Adrenal gland (tissue), 12 donors: ENCODE data around the gene TROAP. TPM values are rescaled to one million over a fixed set of nuclear protein-coding genes. Genes with fewer than 3 reads are reported as not detected.
"Not testable (repeated sequence)": the region's sequence is repeated elsewhere in the genome, so short reads cannot be mapped to it uniquely, and the experiment has no call there.

Source experiments
- DNase-seq, 7 donors: peaks; one replicate each; pipeline ENCODE4 v3.0.0-alpha.2; 2019 to 2020
- H3K27ac ChIP-seq, 5 donors: fragments of 200-600 bp; sonication (generic) in 4 of 5; 1 replicate in 3 of 5; 2 replicates in 2 of 5; pipeline versions ENCODE4 v1.5.1 to v1.8.0; 2016 to 2020; ENCODE audit warnings: mild to moderate bottlenecking in 1 of 5
- H3K27me3 ChIP-seq: fragments of 200-600 bp; 2 replicates; pipeline ENCODE4 v1.8.0; 2021
- H3K36me3 ChIP-seq, 2 donors: fragments of 200-600 bp; replicated peaks in 1 of 2; 1 replicate in 1 of 2; 2 replicates in 1 of 2; pipeline versions ENCODE4 v1.5.1 to v1.8.0; 2018 to 2022
- H3K4me1 ChIP-seq, 2 donors: fragments of 200-600 bp; replicated peaks in 1 of 2; 1 replicate in 1 of 2; 2 replicates in 1 of 2; pipeline versions ENCODE4 v1.5.1 to v1.8.0; 2018 to 2021
- H3K4me3 ChIP-seq, 4 donors: fragments of 200-600 bp; sonication (generic) in 3 of 4; one replicate each; pipeline ENCODE4 v1.5.1; 2016 to 2018
- H3K9me3 ChIP-seq, 3 donors: fragments of 200-600 bp; sonication (generic) in 1 of 3; replicated peaks in 1 of 3; 1 replicate in 2 of 3; 2 replicates in 1 of 3; pipeline versions ENCODE4 v1.5.1 to v1.8.0; 2016 to 2021
- POLR2A ChIP-seq, 2 donors: fragments of 450-650 bp; IDR thresholded peaks; one replicate each; pipeline ENCODE4 v1.6.1; 2017; ENCODE audit warnings: antibody characterized with exemption in 2 of 2, mild to moderate bottlenecking in 2 of 2, moderate library complexity in 1 of 2
- WGBS, 4 donors: extraction: QIAGEN DNeasy Blood & Tissue Kit in 2 of 4; methylation state at CpG; one replicate each; pipeline versions ENCODE4 v1.1.5 to v1.1.7; 2013 to 2017; 5-methylcytosine and 5-hydroxymethylcytosine counted together
- intact Hi-C, 2 donors: fragments of 100-400 bp; cut with DNase I; formaldehyde crosslinking; loops; one replicate each; pipeline versions ENCODE4 v1.14.1 to v1.15.0; 2022 to 2023
- polyA plus RNA-seq, 3 donors: library from polyadenylated mRNA; stranded (reverse); fragments of 200-250 nt in 2 of 3; fragments of 350-450 nt in 1 of 3; fragmentation: Illumina TruSeq in 1 of 3; extraction: RNeasy Lipid Tissue Mini Kit (QIAGEN cat#74804) in 1 of 3; gene quantifications; one replicate each; pipeline ENCODE4 v1.2.3, GENCODE V29; 2013 to 2014
- total RNA-seq, 9 donors: library from RNA; depleted of rRNA in 4 of 9; stranded (reverse); fragments of >200 nt in 4 of 9; fragments of 120-200 nt in 1 of 9; fragmentation: NEBNext Ultra II Directional in 1 of 9; extraction: Animal tissue kit (Norgen Biotek cat#: 25700) in 1 of 9; gene quantifications; one replicate each; pipeline versions ENCODE4 v1.1.0 to v1.2.4, GENCODE V29; 2013 to 2023
- TF ChIP-seq, protein P1 (sequence below), 6 experiments: fragments of 450-650 bp in 4 of 6; fragments of 200-600 bp in 2 of 6; sonication (generic) in 1 of 6; IDR thresholded peaks; 1 replicate in 5 of 6; 2 replicates in 1 of 6; pipeline versions ENCODE4 v1.5.1 to v1.8.0; 2016 to 2021; ENCODE audit warnings: antibody characterized with exemption in 6 of 6, mild to moderate bottlenecking in 2 of 6, moderate library complexity in 1 of 6
- donor health status: healthy with polysubstance abuse.
- donor health status: Bipolar disorder and iron deficiency.
- donor health status: DM: yes; HTN: yes; CAD: no.
- donor health status: DM: no; HTN: no; CAD: no.
- donor health status: DM: no; HTN: no; CAD: no.
- donor health status: DM: yes; HTN: yes; CAD: no.

The TROAP gene
- total and polyA plus RNA-seq, 12 donors, result 0.53 to 9.5 (median 1.8) TPM; not detected in 1

DNA sequence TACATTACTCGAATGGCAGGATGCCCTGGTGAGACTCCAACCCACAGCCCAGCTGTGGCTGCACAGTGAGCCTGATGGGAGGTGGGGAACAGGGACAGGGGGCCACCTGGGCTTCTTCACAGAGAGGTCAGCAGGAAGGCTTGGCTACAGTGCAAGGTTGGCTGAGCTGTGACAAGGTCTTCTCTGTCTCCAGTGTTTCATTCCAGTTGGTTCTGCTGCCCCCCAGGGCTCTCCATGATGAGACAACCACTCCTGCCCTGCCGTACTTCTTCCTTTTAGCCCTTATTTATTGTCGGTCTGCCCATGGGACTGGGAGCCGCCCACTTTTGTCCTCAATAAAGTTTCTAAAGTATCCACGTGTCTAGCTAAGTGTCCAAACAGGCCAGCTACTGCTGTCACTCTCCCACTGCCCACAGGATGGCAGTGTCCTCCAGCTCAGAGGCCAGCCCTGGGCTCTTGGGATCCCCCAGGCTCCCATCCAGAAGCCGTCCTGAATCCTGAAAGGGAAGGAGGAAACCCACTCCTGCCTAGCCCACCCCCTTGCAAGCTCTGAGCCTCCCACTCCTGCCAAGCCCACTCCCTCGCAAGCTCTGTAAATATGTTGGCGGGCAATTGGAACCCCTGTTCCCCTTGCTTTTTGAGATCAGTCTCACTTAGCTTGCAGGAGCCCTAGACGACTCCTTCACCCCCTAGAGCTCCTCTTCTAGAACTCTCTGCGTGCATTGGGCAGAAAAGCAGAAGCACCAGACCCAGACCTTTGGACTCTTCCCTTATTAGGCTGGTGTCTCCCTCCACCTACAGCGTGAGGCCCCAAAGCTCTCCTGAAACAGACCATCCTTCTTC, 8.5 kb downstream of the TROAP start:
- Histone ChIP-seq H3K27me3 (peaks cover 31% of the 10 kb centered on the region), H3K9me3 (no peaks in the 10 kb centered on the region), H3K4me3 (no peak overlapping the region), H3K27ac (no peak overlapping the region), H3K4me1 (peaks cover under 1 to 2% of the 10 kb centered on the region in 2 donors), H3K36me3 (no peaks in the 10 kb centered on the region)
- TF ChIP-seq, protein P1, sequence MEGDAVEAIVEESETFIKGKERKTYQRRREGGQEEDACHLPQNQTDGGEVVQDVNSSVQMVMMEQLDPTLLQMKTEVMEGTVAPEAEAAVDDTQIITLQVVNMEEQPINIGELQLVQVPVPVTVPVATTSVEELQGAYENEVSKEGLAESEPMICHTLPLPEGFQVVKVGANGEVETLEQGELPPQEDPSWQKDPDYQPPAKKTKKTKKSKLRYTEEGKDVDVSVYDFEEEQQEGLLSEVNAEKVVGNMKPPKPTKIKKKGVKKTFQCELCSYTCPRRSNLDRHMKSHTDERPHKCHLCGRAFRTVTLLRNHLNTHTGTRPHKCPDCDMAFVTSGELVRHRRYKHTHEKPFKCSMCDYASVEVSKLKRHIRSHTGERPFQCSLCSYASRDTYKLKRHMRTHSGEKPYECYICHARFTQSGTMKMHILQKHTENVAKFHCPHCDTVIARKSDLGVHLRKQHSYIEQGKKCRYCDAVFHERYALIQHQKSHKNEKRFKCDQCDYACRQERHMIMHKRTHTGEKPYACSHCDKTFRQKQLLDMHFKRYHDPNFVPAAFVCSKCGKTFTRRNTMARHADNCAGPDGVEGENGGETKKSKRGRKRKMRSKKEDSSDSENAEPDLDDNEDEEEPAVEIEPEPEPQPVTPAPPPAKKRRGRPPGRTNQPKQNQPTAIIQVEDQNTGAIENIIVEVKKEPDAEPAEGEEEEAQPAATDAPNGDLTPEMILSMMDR (IDR thresholded peaks at IDR 0.05), result peak; percentile 71 to 89 (median 84)
- TF ChIP-seq POLR2A (IDR thresholded peaks at IDR 0.05), result no peak
- intact Hi-C loops, result no loop called here
- DNase-seq, result peak; percentile 65 to 87 (median 79)
- 44 to 48% (median 45%) methylated on average over 9 to 11 of the region's 11 CpGs for WGBS, 4 donors

DNA sequence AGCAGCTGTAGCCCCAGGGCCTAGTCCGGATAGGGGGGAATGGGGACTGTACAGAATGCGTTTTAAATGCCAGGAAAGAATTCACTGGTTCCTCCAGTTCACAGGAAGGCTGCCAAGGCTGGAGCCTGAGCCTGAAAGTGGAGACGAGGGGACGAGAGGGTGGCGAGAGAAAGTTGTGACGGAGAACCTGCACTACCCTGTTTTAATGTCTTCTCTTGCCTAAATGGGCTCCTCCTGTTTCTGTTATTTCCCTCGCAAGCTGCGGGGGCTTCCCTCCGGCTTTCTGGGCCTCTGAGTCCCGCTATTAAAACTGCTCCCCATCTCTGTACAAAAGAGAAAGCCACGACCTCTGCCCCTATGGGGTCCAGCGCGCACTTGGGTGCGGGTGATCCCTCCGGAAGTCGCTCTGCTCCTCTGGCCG, 9.4 kb downstream of the TROAP start:
- no peaks in the 10 kb centered on the region for H3K9me3 ChIP-seq
- peaks cover 34% of the 10 kb centered on the region for H3K27me3 ChIP-seq
- peak in 2 of 7 donors; percentile 10 to 25 for DNase-seq
- intact Hi-C loops, result no loop called here
- H3K27ac ChIP-seq, result no peak overlapping the region
- H3K36me3 ChIP-seq, result no peaks in the 10 kb centered on the region
- H3K4me1 ChIP-seq, result peaks cover 5% of the 10 kb centered on the region in 2 donors
- 78 to 84% (median 83%) methylated on average over 16 to 17 of the region's 17 CpGs for WGBS, 4 donors
- TF ChIP-seq POLR2A (IDR thresholded peaks at IDR 0.05), result no peak
- TF ChIP-seq, protein P1 (IDR thresholded peaks at IDR 0.05), result no peak
- no peak overlapping the region for H3K4me3 ChIP-seq

DNA sequence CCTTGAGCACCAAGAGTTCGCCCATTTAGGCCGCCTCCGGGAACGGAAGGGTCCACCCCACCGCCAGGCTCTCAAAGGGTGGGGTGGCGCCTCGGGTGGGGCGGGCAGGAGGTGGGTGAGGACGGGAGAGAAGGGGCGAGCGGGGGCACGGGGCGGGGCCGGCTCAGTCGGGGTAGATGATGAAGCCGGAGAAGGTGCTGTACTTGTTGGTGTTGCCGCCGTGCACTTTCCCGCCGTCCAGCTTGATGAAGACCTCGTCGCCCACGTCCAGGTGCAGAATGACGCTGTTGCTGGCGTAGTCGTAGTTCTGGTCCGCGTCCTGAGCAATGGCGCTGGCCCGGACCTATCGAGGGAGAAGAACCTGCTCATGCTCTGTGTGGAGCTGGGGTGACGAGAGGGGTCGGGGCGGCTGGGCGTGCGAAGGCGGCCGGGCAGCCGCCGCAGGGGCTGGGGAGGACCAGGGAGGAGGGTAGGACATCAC, 9.9 kb downstream of the TROAP start:
- no peaks in the 10 kb centered on the region for H3K9me3 ChIP-seq
- H3K27ac ChIP-seq, result no peak overlapping the region
- 50 to 52% (median 51%) methylated on average over 11 to 40 of the region's 40 CpGs for WGBS, 4 donors
- peaks cover 5% of the 10 kb centered on the region in 2 donors for H3K4me1 ChIP-seq
- no peaks in the 10 kb centered on the region for H3K36me3 ChIP-seq
- intact Hi-C loops, result no loop called here
- TF ChIP-seq, protein P1 (IDR thresholded peaks at IDR 0.05), result no peak
- peaks cover 34% of the 10 kb centered on the region for H3K27me3 ChIP-seq
- peak in 1 of 7 donors; percentile 42 for DNase-seq
- H3K4me3 ChIP-seq, result no peak overlapping the region

DNA sequence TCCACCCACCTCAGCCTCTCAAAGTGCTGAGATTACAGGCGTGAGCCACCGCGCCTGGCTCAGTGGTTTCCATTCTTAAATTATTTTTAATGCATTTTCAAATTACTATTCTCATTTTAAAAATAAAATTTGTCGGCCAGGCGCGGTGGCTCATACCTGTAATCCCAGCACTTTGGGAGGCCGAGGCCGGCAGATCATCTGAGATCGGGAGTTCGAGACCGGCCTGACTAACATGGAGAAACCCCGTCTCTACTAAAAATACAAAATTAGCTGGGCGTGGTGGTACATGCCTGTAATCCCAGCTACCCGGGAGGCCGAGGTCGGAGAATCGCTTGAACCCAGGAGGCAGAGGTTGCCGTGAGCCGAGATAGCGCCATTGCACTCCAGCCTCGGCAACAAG, 10.7 kb downstream of the TROAP start:
- H3K4me1 ChIP-seq, H3K4me3 ChIP-seq, H3K27ac ChIP-seq, H3K9me3 ChIP-seq, DNase-seq, intact Hi-C loops, H3K36me3 ChIP-seq: not testable (repeated sequence)
- WGBS, 4 donors, result 59 to 66% (median 61%) methylated on average over 21 of the region's 21 CpGs
- H3K27me3 ChIP-seq, result peaks cover 34% of the 10 kb centered on the region
